HG03558 (cell line): Measurements from ENCODE around the gene GAL3ST1.
"Not testable (repeated sequence)": the region's sequence is repeated elsewhere in the genome, so short reads cannot be mapped to it uniquely, and the experiment has no call there.

Experiments
- ATAC-seq: cut with Tn5 transposase; IDR thresholded peaks from one replicate; pipeline ENCODE4 v1.9.1; 2021; ENCODE audit warnings: moderate number of reproducible peaks; ENCODE audit not compliant: unreplicated experiment; ENCODE audit errors: extremely low read depth

Gene GAL3ST1

GRCh38 chr22:30598986-30599385 lies 24.5 kb upstream of the GAL3ST1 start:
- ATAC-seq = no peak

- ATAC-seq = no peak
These were observed 22.4 kb upstream of the GAL3ST1 start for GRCh38 chr22:30596886-30597285.

GRCh38 chr22:30596199-30596598 lies 21.7 kb upstream of the GAL3ST1 start:
- no peak for ATAC-seq

GRCh38 chr22:30592360-30592713 lies 17.9 kb upstream of the GAL3ST1 start:
- not testable (repeated sequence) for ATAC-seq

GRCh38 chr22:30591588-30592359 lies 17.3 kb upstream of the GAL3ST1 start, which contains the start of gene PES1:
PES1 (minus strand) TSS chr22:30591910; CDS start chr22:30591833, 77 bp downstream.
- ATAC-seq = peak; percentile 89

- ATAC-seq = no peak
These were observed 16.7 kb upstream of the GAL3ST1 start for GRCh38 chr22:30591191-30591587.

GRCh38 chr22:30586414-30586813 lies 11.9 kb upstream of the GAL3ST1 start:
- no peak for ATAC-seq

- ATAC-seq = no peak
These were observed 10.0 kb upstream of the GAL3ST1 start for GRCh38 chr22:30584441-30584840.

GRCh38 chr22:30582788-30583545 lies 8.5 kb upstream of the GAL3ST1 start:
- no peak for ATAC-seq

- ATAC-seq = no peak
These were observed 7.6 kb upstream of the GAL3ST1 start for GRCh38 chr22:30582051-30582450.

- no peak for ATAC-seq
These were observed 6.4 kb upstream of the GAL3ST1 start for GRCh38 chr22:30580896-30581295.

GRCh38 chr22:30578481-30578880 lies 4.0 kb upstream of the GAL3ST1 start:
- ATAC-seq = no peak

- no peak for ATAC-seq
These were observed 1.4 kb upstream of the GAL3ST1 start for GRCh38 chr22:30575859-30576258.

GRCh38 chr22:30574997-30575671 lies 669 bp upstream of the GAL3ST1 start:
- no peak for ATAC-seq

- no peak for ATAC-seq
These were observed 821 bp downstream of the GAL3ST1 start for GRCh38 chr22:30573594-30574094.

GRCh38 chr22:30572840-30573593 lies 1.4 kb downstream of the GAL3ST1 start:
- ATAC-seq = no peak

- no peak for ATAC-seq
These were observed 2.3 kb downstream of the GAL3ST1 start for GRCh38 chr22:30572210-30572609.

- no peak for ATAC-seq
These were observed 4.7 kb downstream of the GAL3ST1 start for GRCh38 chr22:30569674-30570202.

- no peak for ATAC-seq
These were observed 6.2 kb downstream of the GAL3ST1 start for GRCh38 chr22:30568137-30568805.
